Stimulated activated naive CD8-positive, alpha-beta T cell treated with anti-CD3 and anti-CD28 coated beads, Interleukin-15, amount 100 ng/mL, for 72 hours (primary cell): ENCODE results near the gene FAM227B.
"Not testable (repeated sequence)": the region's sequence is repeated elsewhere in the genome, so short reads cannot be mapped to it uniquely, and the experiment has no call there.

Experiments
- ATAC-seq: fragments of 150-1000 bp; cut with Tn5 transposase; 2 replicates; pipeline ENCODE4 v1.10.0; 2021; ENCODE audit warnings: mild to moderate bottlenecking, moderate library complexity
- DNase-seq, 2 donors: peaks; one replicate each; pipeline ENCODE4 v3.0.0; 2021 to 2022
- H3K27ac Mint-ChIP-seq, 2 donors: one replicate each; pipeline ENCODE4 v1.8.0; 2022; ENCODE audit warnings: mild to moderate bottlenecking in 2 of 2, mixed read lengths in 2 of 2, moderate library complexity in 2 of 2
- H3K27me3 Mint-ChIP-seq: one replicate; pipeline ENCODE4 v1.8.0; 2022; ENCODE audit warnings: mixed read lengths
- H3K4me1 Mint-ChIP-seq: one replicate; pipeline ENCODE4 v1.8.0; 2022; ENCODE audit warnings: mild to moderate bottlenecking, mixed read lengths
- H3K4me3 Mint-ChIP-seq, 2 donors: one replicate each; pipeline ENCODE4 v1.8.0; 2022; ENCODE audit warnings: mild to moderate bottlenecking in 2 of 2, mixed read lengths in 2 of 2, moderate library complexity in 1 of 2
- H3K9me3 Mint-ChIP-seq, 2 donors: one replicate each; pipeline ENCODE4 v1.8.0; 2022; ENCODE audit warnings: mixed read lengths in 2 of 2

The FAM227B gene

DNA sequence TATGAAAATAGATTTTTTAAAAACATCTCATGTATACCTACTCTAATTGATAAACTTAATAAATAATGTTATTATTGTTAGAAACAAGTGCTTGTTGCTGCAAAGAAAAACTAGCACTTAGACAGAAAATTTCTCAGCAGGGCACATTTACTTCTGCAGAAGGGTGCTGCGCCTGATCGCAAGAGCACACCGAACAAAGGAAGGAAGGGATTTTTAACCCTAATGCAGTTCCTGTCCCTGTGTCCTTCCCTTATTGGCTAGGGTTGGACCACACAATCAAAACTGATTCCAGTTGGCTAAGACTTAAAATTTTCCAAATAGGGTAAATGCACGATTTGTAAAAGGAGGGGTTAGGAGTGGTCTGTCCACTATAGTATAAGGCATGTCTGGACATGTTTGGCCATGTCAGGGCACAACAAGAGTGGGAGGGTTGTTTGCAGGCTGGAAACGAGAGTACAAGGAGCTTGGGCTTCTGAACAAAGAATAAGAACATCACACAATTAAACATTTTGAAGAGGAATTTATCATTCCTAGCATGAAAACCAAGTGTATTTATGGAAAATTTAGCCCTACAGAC lies 4.9 kb upstream of the FAM227B start:
- DNase-seq, result no peak
- ATAC-seq, result no peak
- peaks cover 4 to 7% of the 10 kb centered on the region in 2 donors for H3K9me3 Mint-ChIP-seq
- H3K27ac Mint-ChIP-seq, result no peak overlapping the region
- H3K27me3 Mint-ChIP-seq, result no peaks in the 10 kb centered on the region
- H3K4me3 Mint-ChIP-seq, result no peak overlapping the region
- peaks cover 29% of the 10 kb centered on the region for H3K4me1 Mint-ChIP-seq

GRCh38 chr15:49624056-49624455 lies 3.4 kb upstream of the FAM227B start:
- DNase-seq, result no peak
- no peak overlapping the region for H3K27ac Mint-ChIP-seq

DNA sequence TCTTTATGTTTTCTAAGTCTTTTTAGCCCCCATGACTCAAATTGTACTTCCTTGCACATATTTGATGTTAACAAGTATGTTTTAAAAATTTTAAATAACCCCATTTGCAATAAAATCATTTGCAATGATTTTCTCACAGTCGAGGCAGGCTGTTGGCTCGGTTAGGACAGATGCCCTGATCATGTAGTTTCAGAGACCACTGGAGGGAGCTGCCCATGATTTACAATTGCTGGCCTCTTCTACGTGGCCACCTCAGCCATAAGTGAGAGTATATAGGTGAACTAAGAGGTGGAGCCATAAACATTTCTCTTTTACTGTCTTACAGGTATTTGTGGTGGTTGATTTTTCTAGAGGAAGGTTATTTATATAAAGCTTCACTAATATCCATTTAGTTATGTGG lies 1.9 kb upstream of the FAM227B start:
- Mint-ChIP-seq H3K4me3 (peak overlapping the region; percentile 8 to 30), H3K4me1 (peaks cover 35% of the 10 kb centered on the region), H3K9me3 (peaks cover 4 to 7% of the 10 kb centered on the region in 2 donors), H3K27me3 (no peaks in the 10 kb centered on the region), H3K27ac (no peak overlapping the region)
- DNase-seq (no peak), ATAC-seq (no peak)

More at GRCh38 chr15:49624056-49624455, 3.4 kb upstream of the FAM227B start:
- ATAC-seq, result no peak
- Mint-ChIP-seq H3K27me3 (no peaks in the 10 kb centered on the region), H3K9me3 (peaks cover 4 to 7% of the 10 kb centered on the region in 2 donors), H3K4me3 (peak overlapping the region; percentile 30 to 31), H3K4me1 (peaks cover 35% of the 10 kb centered on the region)

GRCh38 chr15:49621887-49622286 lies 1.3 kb upstream of the FAM227B start:
- DNase-seq (no peak), ATAC-seq (no peak)
- Mint-ChIP-seq H3K9me3 (peaks cover 4 to 7% of the 10 kb centered on the region in 2 donors), H3K4me3 (peak overlapping the region; percentile 94 to 95), H3K27me3 (no peaks in the 10 kb centered on the region), H3K27ac (peak overlapping the region in 1 of 2 donors; percentile 16), H3K4me1 (peaks cover 35% of the 10 kb centered on the region)

DNA sequence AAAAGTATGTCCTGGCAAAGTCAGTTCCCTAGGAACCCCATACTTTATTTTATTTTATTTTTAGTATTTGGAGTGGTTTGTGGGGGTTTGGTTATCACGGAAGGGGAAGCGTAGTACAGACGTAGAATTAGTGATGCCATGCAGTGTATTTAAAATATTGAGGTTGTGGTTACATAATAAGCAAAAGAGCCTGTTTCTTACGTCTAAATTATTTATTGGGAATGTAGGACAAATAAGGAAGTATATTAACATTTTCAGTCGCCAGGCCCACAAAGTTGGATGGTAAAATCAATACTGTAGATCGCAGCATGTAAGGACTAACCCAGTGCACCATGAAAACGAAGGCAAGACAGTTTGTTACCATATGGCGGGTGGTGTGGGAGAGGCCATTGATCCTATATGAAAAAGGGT lies 788 bp upstream of the FAM227B start:
- Mint-ChIP-seq H3K9me3 (peaks cover 5 to 7% of the 10 kb centered on the region in 2 donors), H3K27ac (peak overlapping the region; percentile 96), H3K4me3 (peak overlapping the region; percentile 94 to 95), H3K4me1 (peaks cover 35% of the 10 kb centered on the region), H3K27me3 (no peaks in the 10 kb centered on the region)
- no peak for DNase-seq
- ATAC-seq, result no peak

- ATAC-seq (no peak), DNase-seq (no peak)
- peak overlapping the region; percentile 96 for H3K27ac Mint-ChIP-seq
- H3K4me1 Mint-ChIP-seq, result peaks cover 35% of the 10 kb centered on the region
- peaks cover 6 to 10% of the 10 kb centered on the region in 2 donors for H3K9me3 Mint-ChIP-seq
- peak overlapping the region; percentile 94 to 95 for H3K4me3 Mint-ChIP-seq
- no peaks in the 10 kb centered on the region for H3K27me3 Mint-ChIP-seq
Observed at GRCh38 chr15:49620199-49620598, 419 bp downstream of the FAM227B start.

DNA sequence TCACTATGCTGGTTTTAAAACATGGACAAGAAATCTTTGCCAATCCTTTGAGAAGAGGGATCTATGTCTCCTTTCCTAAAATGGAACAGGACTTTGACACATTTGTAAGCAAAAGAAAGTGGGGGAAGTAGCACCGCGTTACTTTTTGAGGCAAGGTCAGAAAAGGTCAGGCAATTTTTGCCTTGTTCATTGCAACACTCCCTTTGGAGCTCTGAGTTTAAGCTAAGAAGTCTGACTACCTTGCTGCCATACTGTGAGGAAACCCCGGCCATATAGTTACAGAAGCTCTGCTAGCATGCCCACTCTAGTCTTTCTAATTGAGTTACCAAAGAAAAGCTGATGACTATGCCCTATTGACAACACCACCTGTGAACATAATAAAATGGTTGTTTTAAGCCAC lies 1.4 kb downstream of the FAM227B start:
- Mint-ChIP-seq H3K4me1 (peaks cover 35% of the 10 kb centered on the region), H3K4me3 (peak overlapping the region in 1 of 2 donors; percentile 20), H3K9me3 (peaks cover 15 to 18% of the 10 kb centered on the region in 2 donors), H3K27ac (no peak overlapping the region), H3K27me3 (no peaks in the 10 kb centered on the region)
- ATAC-seq (no peak), DNase-seq (no peak)

GRCh38 chr15:49612240-49612639 lies 8.4 kb downstream of the FAM227B start:
- H3K27ac Mint-ChIP-seq, H3K4me3 Mint-ChIP-seq, DNase-seq, H3K4me1 Mint-ChIP-seq, H3K27me3 Mint-ChIP-seq, ATAC-seq: not testable (repeated sequence)
- peaks cover 16 to 18% of the 10 kb centered on the region in 2 donors for H3K9me3 Mint-ChIP-seq

GRCh38 chr15:49610157-49610918 lies 10.3 kb downstream of the FAM227B start:
- H3K27ac Mint-ChIP-seq, result no peak overlapping the region
- H3K4me3 Mint-ChIP-seq, result no peak overlapping the region
- H3K9me3 Mint-ChIP-seq, result peaks cover 10 to 11% of the 10 kb centered on the region in 2 donors
- no peak for DNase-seq
- ATAC-seq, result no peak
- no peaks in the 10 kb centered on the region for H3K4me1 Mint-ChIP-seq
- no peaks in the 10 kb centered on the region for H3K27me3 Mint-ChIP-seq

DNA sequence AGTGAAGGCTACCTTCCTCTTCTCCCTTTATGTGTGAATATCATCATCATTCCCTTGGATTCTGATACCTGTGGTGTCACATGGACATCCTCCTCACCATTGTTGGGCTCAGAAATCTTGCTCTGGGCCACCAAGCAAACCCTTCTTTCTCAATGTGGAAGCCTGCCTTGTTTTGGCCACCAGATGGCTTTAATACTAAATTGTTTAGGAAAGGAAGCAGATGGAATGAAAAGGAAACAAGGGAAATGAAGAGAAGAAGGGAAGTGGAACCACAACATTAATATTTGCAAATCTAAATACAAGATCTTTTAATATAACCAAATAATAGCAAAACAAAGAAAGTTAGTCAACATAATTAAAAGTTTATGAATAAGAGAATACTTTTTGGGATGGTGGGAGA lies 14.0 kb downstream of the FAM227B start:
- H3K4me1 Mint-ChIP-seq, result no peaks in the 10 kb centered on the region
- H3K9me3 Mint-ChIP-seq, result peaks cover 28 to 30% of the 10 kb centered on the region in 2 donors
- no peak for ATAC-seq
- no peak overlapping the region for H3K4me3 Mint-ChIP-seq
- no peak for DNase-seq
- H3K27me3 Mint-ChIP-seq, result no peaks in the 10 kb centered on the region
- no peak overlapping the region for H3K27ac Mint-ChIP-seq

DNA sequence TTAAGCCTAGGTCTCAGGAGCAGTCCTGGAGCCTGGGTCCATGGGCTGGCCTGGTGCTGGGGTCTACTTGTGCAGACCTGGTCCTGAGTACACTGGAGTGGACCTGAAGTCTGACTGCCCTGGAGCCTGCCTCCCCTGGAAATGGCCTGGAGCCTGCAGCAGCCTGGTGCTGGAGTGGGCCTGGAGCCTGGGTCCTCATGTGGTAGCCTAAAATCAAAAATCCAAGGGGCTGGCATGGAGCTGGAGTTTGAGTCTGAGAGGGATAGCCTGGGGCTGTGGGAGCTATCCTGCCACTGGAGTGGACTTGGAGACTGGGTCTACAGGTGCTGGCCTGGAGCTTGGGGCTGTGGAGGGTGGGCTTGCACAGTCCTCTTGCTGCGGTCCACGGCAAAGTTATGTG lies 15.0 kb downstream of the FAM227B start:
- no peak for ATAC-seq
- Mint-ChIP-seq H3K27me3 (no peaks in the 10 kb centered on the region), H3K9me3 (peaks cover 33 to 39% of the 10 kb centered on the region in 2 donors), H3K27ac (no peak overlapping the region), H3K4me3 (no peak overlapping the region), H3K4me1 (no peaks in the 10 kb centered on the region)
- DNase-seq, result no peak

DNA sequence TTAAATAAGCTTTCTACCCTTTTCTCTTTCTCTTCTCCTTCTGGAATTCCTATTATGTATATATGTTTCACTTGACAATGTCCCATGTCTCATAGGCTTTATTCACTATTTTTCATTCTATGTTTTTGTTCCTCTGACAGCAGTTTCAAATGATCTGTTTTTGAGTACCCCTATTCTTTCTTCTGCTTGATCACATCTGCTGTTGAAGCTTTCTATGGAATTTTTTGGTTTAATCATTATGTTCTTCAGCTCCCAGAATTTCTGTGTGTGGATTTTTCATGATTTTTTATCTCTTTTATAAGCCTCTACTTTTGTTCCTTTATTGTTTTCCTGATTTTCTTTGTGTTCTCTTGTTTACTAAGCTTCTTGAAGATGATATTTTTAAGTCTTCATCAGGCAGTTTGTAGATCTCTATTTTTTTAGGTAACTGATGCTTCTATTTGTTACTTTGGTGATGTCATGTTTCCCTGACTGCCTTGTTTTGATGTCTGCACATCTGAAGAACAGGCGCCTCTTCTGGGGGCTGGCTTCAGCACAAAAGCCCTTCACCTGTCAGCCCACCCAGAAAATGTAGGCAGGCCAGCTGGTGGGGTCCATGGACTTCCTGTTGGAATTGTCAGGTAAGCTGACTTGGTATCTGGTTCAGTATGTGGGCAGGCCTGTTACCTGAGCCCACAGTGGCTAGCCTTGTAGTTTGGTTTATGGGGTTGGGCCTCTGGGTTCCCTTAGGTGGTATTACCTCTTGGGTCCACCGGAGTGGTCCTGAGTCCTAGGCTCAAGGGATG lies 15.8 kb downstream of the FAM227B start:
- Mint-ChIP-seq H3K27ac (no peak overlapping the region), H3K4me3 (no peak overlapping the region), H3K4me1 (no peaks in the 10 kb centered on the region), H3K27me3 (no peaks in the 10 kb centered on the region), H3K9me3 (peaks cover 36 to 44% of the 10 kb centered on the region in 2 donors)
- DNase-seq (no peak), ATAC-seq (no peak)

- peaks cover 25 to 35% of the 10 kb centered on the region in 2 donors for H3K9me3 Mint-ChIP-seq
- not testable (repeated sequence) for H3K27ac Mint-ChIP-seq, ATAC-seq, DNase-seq, H3K4me1 Mint-ChIP-seq, H3K27me3 Mint-ChIP-seq, H3K4me3 Mint-ChIP-seq
Observed at GRCh38 chr15:49592829-49593316, 27.7 kb downstream of the FAM227B start.

- no peak for ATAC-seq
- no peak for DNase-seq
- Mint-ChIP-seq H3K4me3 (no peak overlapping the region), H3K27ac (peak overlapping the region in 1 of 2 donors; percentile 72), H3K4me1 (peaks cover 8% of the 10 kb centered on the region), H3K9me3 (peaks cover 5 to 10% of the 10 kb centered on the region in 2 donors), H3K27me3 (no peaks in the 10 kb centered on the region)
Observed at GRCh38 chr15:49589030-49589429, 31.6 kb downstream of the FAM227B start.

- Mint-ChIP-seq H3K4me1 (no peaks in the 10 kb centered on the region), H3K27me3 (no peaks in the 10 kb centered on the region), H3K9me3 (peaks cover 29 to 48% of the 10 kb centered on the region in 2 donors), H3K27ac (no peak overlapping the region), H3K4me3 (no peak overlapping the region)
- ATAC-seq, result no peak
- DNase-seq, result no peak
Observed at GRCh38 chr15:49573421-49573820, 47.2 kb downstream of the FAM227B start.
